K562 (cell line): ENCODE results near the gene OTOP1. TPM values are rescaled to one million over a fixed set of nuclear protein-coding genes. Genes with fewer than 3 reads are reported as not detected.

Experiments
- BHLHE40 ChIP-seq: IDR thresholded peaks from 2 replicates; pipeline ENCODE4 v1.6.1; 2011; ENCODE audit warnings: low read length, improper control_type of control experiment
- HNRNPUL1 ChIP-seq: fragments of 200-400 bp; formaldehyde crosslinking; IDR thresholded peaks from 2 replicates; pipeline ENCODE4 v1.6.1; 2017; ENCODE audit warnings: low read length
- IRF9 ChIP-seq: fragments of 450-650 bp; IDR thresholded peaks from 2 replicates; pipeline ENCODE4 v1.6.1; 2016; ENCODE audit warnings: missing biosample characterization, missing genetic modification characterization
- KHSRP ChIP-seq: fragments of 450-650 bp; IDR thresholded peaks from 2 replicates; pipeline ENCODE4 v1.6.1; 2017
- MGA ChIP-seq: fragments of 450-650 bp; IDR thresholded peaks from 2 replicates; pipeline ENCODE4 v1.6.1; 2016; ENCODE audit warnings: mild to moderate bottlenecking, moderate library complexity
- MITF ChIP-seq: IDR thresholded peaks from 2 replicates; pipeline ENCODE4 v1.6.1; 2014; ENCODE audit warnings: antibody characterized with exemption
- NCOA1 ChIP-seq: fragments of 450-650 bp; IDR thresholded peaks from 2 replicates; pipeline ENCODE4 v1.6.1; 2016; ENCODE audit warnings: low read depth
- ZNF184 ChIP-seq: sonication (generic); formaldehyde crosslinking; IDR thresholded peaks from 2 replicates; pipeline ENCODE4 v1.5.0; 2020; ENCODE audit warnings: missing genetic modification reagents
- ZNF707 ChIP-seq: fragments of 250-450 bp; sonication (Bioruptor Pico); conservative IDR thresholded peaks from 2 replicates; pipeline ENCODE4 v1.8.0; 2022; ENCODE audit warnings: inconsistent platforms, mild to moderate bottlenecking, moderate library complexity
- polyA plus RNA-seq, 8 experiments: library from polyadenylated mRNA; depleted of rRNA in 4 of 8; stranded (reverse) in 5 of 8; unstranded in 3 of 8; fragments of >200 nt; fragmentation: Nextera tagmentation in 2 of 8; fragmentation: Illumina TruSeq in 1 of 8; extraction: Ambion mirVana in 2 of 8; extraction: Trizol in 1 of 8; gene quantifications; 2 replicates each; pipeline versions ENCODE4 v1.2.1 to v1.2.3, GENCODE V29; 2011 to 2014; ENCODE audit warnings: inconsistent platforms in 1 of 8, missing spikeins in 1 of 8
- total RNA-seq, 7 experiments: library from RNA; depleted of rRNA in 6 of 7; stranded (reverse); fragments of >200 nt in 6 of 7; fragmentation: Illumina TruSeq in 2 of 7; extraction: Trizol in 2 of 7; gene quantifications; 2 replicates each; pipeline versions ENCODE4 v1.2.1 to v1.2.3, GENCODE V29; 2011 to 2021; ENCODE audit warnings: low replicate concordance in 1 of 7

Gene OTOP1
- total and polyA plus RNA-seq, 9 of the 15 experiments (the other 6 are each of a cell fraction or from before 2014, with no cell fraction given) = not detected

- no peak for TF ChIP-seq MGA
- no peak for TF ChIP-seq MITF
- TF ChIP-seq KHSRP = peak; percentile 57; the same call in 1 of the 2 replicates
- TF ChIP-seq BHLHE40 = peak; percentile 24; the same call in 1 of the 2 replicates
- no peak for TF ChIP-seq ZNF184 (CRISPR knock-in tag)
- TF ChIP-seq NCOA1 = peak; percentile 96
- TF ChIP-seq ZNF707 = no peak
- no peak for TF ChIP-seq IRF9
- TF ChIP-seq HNRNPUL1 = no peak
Observed at GRCh38 chr4:4248029-4248884, 21.5 kb upstream of the OTOP1 start, which contains the start of gene TMEM128 (continued).
